Lower lobe of right lung (tissue), 2 donors: ENCODE data around the gene RBM23. TPM values are rescaled to one million over a fixed set of nuclear protein-coding genes. Genes with fewer than 3 reads are reported as not detected.
A peak's percentile ranks its signal among the peaks of the same experiment; 100 is the strongest.

Experiments used
- ATAC-seq, 2 donors: fragments of 200-7000 bp; cut with Tn5 transposase; one replicate each; pipeline ENCODE4 v1.9.1; 2020 to 2022; ENCODE audit warnings: mild to moderate bottlenecking in 2 of 2, moderate library complexity in 2 of 2
- DNase-seq: peaks from one replicate; pipeline ENCODE4 v3.0.0-alpha.2; 2020
- H3K27ac ChIP-seq: fragments of 200-600 bp; one replicate; pipeline ENCODE4 v1.8.0; 2022
- H3K27me3 ChIP-seq: fragments of 200-600 bp; one replicate; pipeline ENCODE4 v1.8.0; 2022; ENCODE audit warnings: low read depth
- H3K36me3 ChIP-seq: fragments of 200-600 bp; one replicate; pipeline ENCODE4 v1.8.0; 2022; ENCODE audit warnings: mild to moderate bottlenecking
- H3K4me1 ChIP-seq: fragments of 200-600 bp; one replicate; pipeline ENCODE4 v1.8.0; 2022
- H3K4me3 ChIP-seq: fragments of 200-600 bp; one replicate; pipeline ENCODE4 v1.8.0; 2022; ENCODE audit warnings: mild to moderate bottlenecking
- H3K9me3 ChIP-seq: fragments of 200-600 bp; one replicate; pipeline ENCODE4 v1.8.0; 2022
- CTCF ChIP-seq: fragments of 200-600 bp; IDR thresholded peaks from one replicate; pipeline ENCODE4 v1.8.0; 2022; ENCODE audit warnings: antibody characterized with exemption, mild to moderate bottlenecking
- intact Hi-C: fragments of 100-400 bp; cut with DNase I; formaldehyde crosslinking; loops from one replicate; pipeline ENCODE4 v1.11.0; 2022
- total RNA-seq: library from RNA; stranded (reverse); fragmentation: NEBNext Ultra II Directional; extraction: Animal tissue kit (Norgen Biotek cat#: 25700); gene quantifications from one replicate; pipeline ENCODE4 v1.2.1, GENCODE V29; 2021
- donor health status: DM: no; HTN: yes; CAD: no; lungs with severe emphysema.

The RBM23 gene
- total RNA-seq, 1 donor from 2014 or later, result 91.4 TPM

DNA sequence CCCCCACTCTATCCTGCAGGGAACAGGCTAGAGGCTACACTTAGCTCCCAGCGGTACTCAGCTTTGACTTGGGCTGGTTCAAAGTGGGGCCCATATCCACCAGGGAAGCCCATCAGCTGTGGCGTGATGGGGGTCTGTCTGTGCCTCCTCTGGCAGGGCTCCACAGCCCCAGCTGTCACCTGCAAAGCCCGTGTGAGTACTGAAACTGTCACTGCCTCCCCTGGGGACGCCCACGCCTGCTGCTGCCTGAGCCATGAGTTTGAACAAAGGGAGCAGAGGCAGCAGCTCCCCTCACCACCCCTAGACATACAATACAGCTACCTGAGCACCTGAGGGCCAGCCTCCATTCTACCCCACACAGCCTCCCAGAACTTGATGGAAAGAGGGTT, 31.0 kb downstream of the RBM23 start:
- TF ChIP-seq CTCF, result no peak
- no peak for ATAC-seq
- Histone ChIP-seq H3K4me1 (peaks cover 26% of the 10 kb centered on the region), H3K4me3 (peak overlapping the region; percentile 70), H3K27me3 (no peaks in the 10 kb centered on the region), H3K36me3 (no peaks in the 10 kb centered on the region), H3K27ac (peak overlapping the region; percentile 68), H3K9me3 (no peaks in the 10 kb centered on the region)
- intact Hi-C loops, result no loop called here
- DNase-seq, result no peak

- DNase-seq (no peak), ATAC-seq (peak; percentile 81 to 91)
- Histone ChIP-seq H3K9me3 (no peaks in the 10 kb centered on the region), H3K27ac (peak overlapping the region; percentile 68), H3K4me3 (peak overlapping the region; percentile 70), H3K27me3 (no peaks in the 10 kb centered on the region), H3K36me3 (no peaks in the 10 kb centered on the region), H3K4me1 (peaks cover 26% of the 10 kb centered on the region)
- no peak for TF ChIP-seq CTCF
- intact Hi-C loops, result no loop called here
Observed at GRCh38 chr14:22887260-22887989, 31.5 kb downstream of the RBM23 start.

- H3K4me3 ChIP-seq, result peak overlapping the region; percentile 70
- H3K27ac ChIP-seq, result peak overlapping the region; percentile 68
- no peak for TF ChIP-seq CTCF
- H3K4me1 ChIP-seq, result peaks cover 26% of the 10 kb centered on the region
- ATAC-seq (peak; percentile 92), DNase-seq (peak; percentile 87)
- H3K27me3 ChIP-seq, result no peaks in the 10 kb centered on the region
- H3K9me3 ChIP-seq, result no peaks in the 10 kb centered on the region
- H3K36me3 ChIP-seq, result no peaks in the 10 kb centered on the region
- intact Hi-C loops, result no loop called here
Observed at GRCh38 chr14:22886500-22887259, 32.3 kb downstream of the RBM23 start.

GRCh38 chr14:22885975-22886374, 33.0 kb downstream of the RBM23 start:
- Histone ChIP-seq H3K27ac (peak overlapping the region; percentile 68), H3K4me1 (peaks cover 26% of the 10 kb centered on the region), H3K36me3 (no peaks in the 10 kb centered on the region), H3K4me3 (peak overlapping the region; percentile 70), H3K9me3 (no peaks in the 10 kb centered on the region), H3K27me3 (no peaks in the 10 kb centered on the region)
- DNase-seq, result no peak
- no peak for TF ChIP-seq CTCF
- no peak for ATAC-seq
- intact Hi-C loops, result no loop called here

DNA sequence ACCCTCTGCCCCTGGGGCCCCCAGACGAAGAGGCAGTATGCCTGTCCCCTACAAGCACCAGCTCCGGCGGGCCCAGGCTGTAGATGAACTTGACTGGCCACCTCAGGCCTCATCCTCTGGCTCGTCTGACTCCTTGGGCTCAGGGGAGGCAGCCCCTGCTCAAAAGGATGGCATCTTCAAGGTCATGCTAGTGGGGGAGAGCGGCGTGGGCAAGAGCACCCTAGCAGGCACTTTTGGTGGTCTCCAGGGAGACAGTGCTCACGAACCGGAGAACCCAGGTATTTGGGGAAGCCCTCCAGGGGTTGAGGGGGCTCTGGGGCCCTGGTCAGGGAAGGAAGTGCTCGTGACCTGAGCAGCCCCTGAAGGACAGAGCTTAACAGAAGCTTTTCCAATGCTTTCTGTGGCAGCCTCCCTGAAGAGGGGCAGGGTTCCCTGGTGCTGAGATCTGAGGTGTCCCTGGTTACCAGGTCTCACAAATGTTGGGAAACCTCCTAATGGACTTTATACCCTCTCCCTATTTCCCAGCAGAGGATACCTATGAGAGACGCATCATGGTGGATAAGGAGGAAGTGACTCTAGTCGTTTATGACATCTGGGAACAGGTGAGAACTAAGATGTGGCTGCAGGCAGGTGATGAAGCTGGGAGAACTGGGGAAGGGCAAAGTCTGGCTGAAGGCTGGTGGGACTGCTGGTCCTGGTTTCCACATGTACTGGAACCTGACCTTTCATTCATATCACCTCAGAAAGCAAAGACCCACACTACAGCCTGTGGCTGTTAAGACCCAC, 34.0 kb downstream of the RBM23 start:
- no peak for DNase-seq
- no peak for TF ChIP-seq CTCF
- Histone ChIP-seq H3K27me3 (no peaks in the 10 kb centered on the region), H3K36me3 (peaks cover 2% of the 10 kb centered on the region), H3K4me1 (peaks cover 26% of the 10 kb centered on the region), H3K9me3 (no peaks in the 10 kb centered on the region), H3K4me3 (no peak overlapping the region), H3K27ac (no peak overlapping the region)
- intact Hi-C loops, result no loop called here
- no peak for ATAC-seq
